ENCODE measurements around the gene MTR.

MTR gene

DNA sequence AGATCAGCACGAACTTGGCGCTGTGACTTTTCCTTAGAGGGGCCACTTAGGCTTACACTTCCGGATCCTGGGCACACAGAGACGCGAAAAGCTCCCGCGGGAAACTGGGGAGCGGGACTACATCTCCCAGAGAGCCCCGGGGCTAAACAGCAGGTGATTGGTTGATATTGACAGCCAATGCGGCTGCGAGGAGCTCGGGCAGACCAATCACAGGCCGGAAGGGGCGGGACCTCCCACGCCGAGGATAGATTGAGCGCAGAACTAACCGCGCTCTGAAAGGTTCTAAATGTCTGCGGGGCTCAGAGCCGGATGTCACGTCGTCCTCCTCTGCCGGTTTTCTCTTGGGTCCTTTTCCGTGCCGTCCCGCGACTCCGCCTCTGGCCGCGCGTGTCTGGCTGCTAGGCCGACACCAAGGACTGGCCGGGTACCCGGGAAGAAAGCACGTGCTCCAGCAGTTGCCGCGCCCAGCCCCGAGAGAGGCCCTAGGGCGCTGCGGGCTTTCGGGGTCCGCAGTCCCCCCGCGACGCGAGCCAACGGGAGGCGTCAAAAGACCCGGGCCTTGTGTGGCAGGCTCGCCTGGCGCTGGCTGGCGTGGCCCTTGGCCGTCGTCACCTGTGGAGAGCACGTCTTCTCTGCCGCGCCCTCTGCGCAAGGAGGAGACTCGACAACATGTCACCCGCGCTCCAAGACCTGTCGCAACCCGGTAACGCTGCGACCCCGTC lies at the start of gene MTR:
TSS of gene MTR (plus strand) at position 258 of the 722 bp plus-strand sequence. CDS start at position 670, 412 bp downstream.
- peak; percentile 64 to 90 (median 84) for DNase-seq (ENCODE audit: low read depth in 2 of 3, low spot score in 2 of 3)

DNA sequence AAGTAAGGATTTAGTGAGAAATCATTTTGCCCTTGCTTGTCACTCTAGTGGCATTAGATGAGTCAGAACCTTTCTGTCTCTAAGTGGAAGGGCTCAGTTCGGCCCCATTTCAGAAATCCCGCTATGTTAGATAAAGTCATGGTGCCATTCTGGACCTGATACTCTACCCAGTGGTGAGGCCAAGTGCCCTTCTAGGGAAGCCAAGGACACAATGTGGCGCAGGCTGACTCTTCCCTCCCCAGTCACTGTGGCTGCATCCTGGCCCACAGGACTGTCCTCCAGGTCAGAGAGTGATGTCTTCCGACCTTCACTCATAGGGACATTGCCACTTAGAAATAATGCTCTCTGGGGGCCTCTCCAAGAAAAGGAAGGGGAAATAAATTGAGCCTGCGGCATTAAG lies 48.3 kb upstream of the MTR start:
- no peak for DNase-seq (ENCODE audit: low read depth in 2 of 3, low spot score in 2 of 3)

- DNase-seq (ENCODE audit: low read depth in 2 of 3, low spot score in 2 of 3), result no peak
Observed at GRCh38 chr1:236747311-236747985, 47.6 kb upstream of the MTR start.

GRCh38 chr1:236748268-236748870 lies 46.7 kb upstream of the MTR start:
- DNase-seq (ENCODE audit: low read depth in 2 of 3, low spot score in 2 of 3), result no peak

GRCh38 chr1:236750928-236751327 lies 44.2 kb upstream of the MTR start:
- DNase-seq (ENCODE audit: low read depth in 2 of 3, low spot score in 2 of 3), result no peak

DNA sequence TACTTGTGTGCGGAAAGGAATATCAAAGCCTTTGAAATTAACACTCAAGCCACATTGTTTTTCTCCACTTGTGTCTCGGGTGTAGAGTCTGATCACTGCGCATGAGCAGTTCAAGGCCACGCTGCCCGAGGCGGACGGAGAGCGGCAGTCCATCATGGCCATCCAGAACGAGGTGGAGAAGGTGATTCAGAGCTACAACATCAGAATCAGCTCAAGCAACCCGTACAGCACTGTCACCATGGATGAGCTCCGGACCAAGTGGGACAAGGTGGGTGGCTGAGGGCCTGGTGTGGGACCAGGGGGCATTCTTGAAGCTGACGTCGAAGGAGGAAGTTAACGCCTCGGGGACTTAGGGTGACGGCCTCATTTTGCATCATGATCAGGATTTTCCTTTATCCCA lies 43.7 kb upstream of the MTR start:
- DNase-seq (ENCODE audit: low read depth in 2 of 3, low spot score in 2 of 3), result no peak

GRCh38 chr1:236751935-236752334 lies 43.2 kb upstream of the MTR start:
- DNase-seq (ENCODE audit: low read depth in 2 of 3, low spot score in 2 of 3), result no peak

DNA sequence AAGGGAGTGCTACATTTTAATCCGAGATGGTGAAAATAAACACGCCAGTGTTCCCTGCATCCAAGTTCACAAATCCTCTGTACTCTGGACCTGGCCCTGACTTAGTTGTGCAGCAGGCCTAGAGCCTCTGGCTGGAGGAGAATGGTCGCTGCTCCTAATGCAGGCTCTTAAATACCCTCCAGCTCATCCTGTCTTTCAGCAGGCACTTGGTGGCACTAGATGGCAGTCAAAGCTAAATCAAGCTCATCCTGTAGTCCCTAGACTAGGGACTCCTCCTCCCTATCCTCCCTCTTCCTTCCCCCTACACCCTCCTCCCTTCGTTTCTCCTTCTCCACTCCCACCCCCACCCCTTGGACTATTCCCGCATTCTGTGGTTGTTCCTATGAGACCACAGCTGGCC lies 41.6 kb upstream of the MTR start:
- DNase-seq (ENCODE audit: low read depth in 2 of 3, low spot score in 2 of 3), result no peak

DNA sequence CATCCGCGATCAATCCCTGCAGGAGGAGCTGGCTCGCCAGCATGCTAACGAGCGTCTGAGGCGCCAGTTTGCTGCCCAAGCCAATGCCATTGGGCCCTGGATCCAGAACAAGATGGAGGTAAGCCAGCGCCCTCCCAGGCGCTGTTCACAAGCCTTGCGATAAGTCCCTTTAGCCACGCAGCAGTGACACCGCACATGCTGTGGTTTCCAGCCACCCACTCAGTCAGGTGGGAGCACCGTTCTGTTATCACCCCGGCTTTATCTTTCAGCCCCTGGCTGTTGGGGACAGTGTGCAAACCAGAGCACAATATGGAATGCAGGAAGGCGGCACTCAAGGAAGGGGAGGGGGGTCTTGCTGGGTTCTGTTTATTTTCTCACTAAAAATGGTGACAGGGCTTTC lies 41.1 kb upstream of the MTR start:
- DNase-seq (ENCODE audit: low read depth in 2 of 3, low spot score in 2 of 3), result no peak

GRCh38 chr1:236754525-236755210 lies 40.4 kb upstream of the MTR start:
- DNase-seq (ENCODE audit: low read depth in 2 of 3, low spot score in 2 of 3), result no peak

- no peak for DNase-seq (ENCODE audit: low read depth in 2 of 3, low spot score in 2 of 3)
Observed at GRCh38 chr1:236757640-236758039, 37.5 kb upstream of the MTR start.

GRCh38 chr1:236759252-236759859 lies 35.7 kb upstream of the MTR start:
- DNase-seq (ENCODE audit: low read depth in 2 of 3, low spot score in 2 of 3), result no peak

GRCh38 chr1:236760480-236760879 lies 34.6 kb upstream of the MTR start:
- no peak for DNase-seq (ENCODE audit: low read depth in 2 of 3, low spot score in 2 of 3)

DNA sequence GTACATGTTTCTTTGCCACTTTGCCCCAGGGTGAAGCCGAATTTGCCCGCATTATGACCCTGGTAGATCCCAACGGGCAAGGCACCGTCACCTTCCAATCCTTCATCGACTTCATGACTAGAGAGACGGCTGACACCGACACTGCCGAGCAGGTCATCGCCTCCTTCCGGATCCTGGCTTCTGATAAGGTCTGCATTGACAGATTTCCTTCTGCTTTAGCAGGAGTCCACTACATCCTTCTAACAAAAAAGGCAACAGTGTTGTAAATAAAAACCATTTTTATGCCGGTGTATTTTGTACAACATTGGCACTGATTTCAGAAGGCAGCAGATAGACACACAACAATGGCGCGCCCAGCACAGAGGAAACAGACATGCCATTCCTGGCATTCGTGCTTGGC lies 34.1 kb upstream of the MTR start:
- no peak for DNase-seq (ENCODE audit: low read depth in 2 of 3, low spot score in 2 of 3)

- no peak for DNase-seq (ENCODE audit: low read depth in 2 of 3, low spot score in 2 of 3)
Observed at GRCh38 chr1:236761397-236762132, 33.5 kb upstream of the MTR start.

- no peak for DNase-seq (ENCODE audit: low read depth in 2 of 3, low spot score in 2 of 3)
Observed at GRCh38 chr1:236762410-236762809, 32.7 kb upstream of the MTR start.

- no peak for DNase-seq (ENCODE audit: low read depth in 2 of 3, low spot score in 2 of 3)
Observed at GRCh38 chr1:236765831-236766230, 29.3 kb upstream of the MTR start.

- DNase-seq (ENCODE audit: low read depth in 2 of 3, low spot score in 2 of 3), result no peak
Observed at GRCh38 chr1:236766506-236766905, 28.6 kb upstream of the MTR start.

GRCh38 chr1:236767276-236767675 lies 27.8 kb upstream of the MTR start:
- no peak for DNase-seq (ENCODE audit: low read depth in 2 of 3, low spot score in 2 of 3)

- DNase-seq (ENCODE audit: low read depth in 2 of 3, low spot score in 2 of 3), result no peak
Observed at GRCh38 chr1:236768601-236769000, 26.5 kb upstream of the MTR start.

GRCh38 chr1:236773919-236774318 lies 21.2 kb upstream of the MTR start:
- DNase-seq (ENCODE audit: low read depth in 2 of 3, low spot score in 2 of 3), result no peak
